Mucosa of descending colon (tissue), 3 donors: ENCODE measurements around the gene AFTPH. TPM values are rescaled to one million over a fixed set of nuclear protein-coding genes. Genes with fewer than 3 reads are reported as not detected.

ENCODE experiments used
- ATAC-seq: fragments of 200-7000 bp; cut with Tn5 transposase; one replicate; pipeline ENCODE4 v1.9.1; 2020; ENCODE audit warnings: mild to moderate bottlenecking, moderate library complexity
- DNase-seq, 3 donors: peaks; one replicate each; pipeline ENCODE4 v3.0.0-alpha.2; 2020
- H3K36me3 ChIP-seq: fragments of 200-600 bp; one replicate; pipeline ENCODE4 v1.8.0; 2021; ENCODE audit warnings: low read depth, mild to moderate bottlenecking
- H3K4me1 ChIP-seq: fragments of 200-600 bp; one replicate; pipeline ENCODE4 v1.8.0; 2021; ENCODE audit warnings: low read depth, mild to moderate bottlenecking
- H3K4me3 ChIP-seq: fragments of 200-600 bp; one replicate; pipeline ENCODE4 v1.8.0; 2021; ENCODE audit warnings: mild to moderate bottlenecking
- H3K9me3 ChIP-seq: fragments of 200-600 bp; one replicate; pipeline ENCODE4 v1.8.0; 2021; ENCODE audit warnings: mild to moderate bottlenecking
- CTCF ChIP-seq: fragments of 200-600 bp; IDR thresholded peaks from one replicate; pipeline ENCODE4 v1.8.0; 2022; ENCODE audit warnings: antibody characterized with exemption, mild to moderate bottlenecking
- intact Hi-C, 2 donors: fragments of 100-400 bp; cut with DNase I in 1 of 2; cut with micrococcal nuclease in 1 of 2; formaldehyde crosslinking; loops; one replicate each; pipeline versions ENCODE4 v1.11.0 to v1.11.1; 2022; cut with DNase I, micrococcal nuclease
- total RNA-seq, 3 donors: library from RNA; stranded (reverse); fragmentation: NEBNext Ultra II Directional in 2 of 3; extraction: Animal tissue kit (Norgen Biotek cat#: 25700) in 2 of 3; gene quantifications; one replicate each; pipeline versions ENCODE4 v1.2.1 to v1.2.4, GENCODE V29; 2021 to 2023
- donor health status: DM: no; HTN: no; CAD: no; lungs with moderate emphysema.
- donor health status: DM: no; HTN: no; CAD: no.
- donor health status: DM: no; HTN: yes; CAD: no.

The AFTPH gene
- total RNA-seq, 3 donors from 2014 or later: 45.9 to 61.2 (median 50.4) TPM

DNA sequence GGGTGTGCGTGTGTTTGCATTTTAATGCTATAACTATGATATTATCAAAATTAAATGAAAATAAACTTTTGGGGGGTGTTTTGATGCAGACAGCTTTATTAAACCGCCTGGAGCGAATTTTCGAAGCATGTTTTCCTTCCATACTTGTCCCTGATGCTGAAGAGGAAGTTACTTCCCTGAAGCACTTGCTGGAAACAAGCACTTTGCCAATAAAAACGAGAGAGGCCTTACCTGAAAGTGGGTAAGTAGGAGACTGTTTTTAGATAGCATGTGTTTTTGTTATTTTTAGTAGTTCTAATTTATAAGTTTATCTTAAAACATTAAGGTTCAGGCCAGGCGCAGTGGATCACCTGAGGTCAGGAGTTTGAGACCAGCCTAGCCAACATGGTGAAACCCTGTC lies 43.3 kb downstream of the AFTPH start:
- no peak for TF ChIP-seq CTCF
- H3K4me1 ChIP-seq: peaks cover 5% of the 10 kb centered on the region
- H3K9me3 ChIP-seq: no peaks in the 10 kb centered on the region
- DNase-seq: no peak
- H3K36me3 ChIP-seq: no peaks in the 10 kb centered on the region
- ATAC-seq: no peak
- intact Hi-C loops: loop anchor here in 1 of 2 donors (10.0 kb wide), 1 partner anchor 233 kb away; no protein-coding TSS in a partner anchor
- no peak overlapping the region for H3K4me3 ChIP-seq

DNA sequence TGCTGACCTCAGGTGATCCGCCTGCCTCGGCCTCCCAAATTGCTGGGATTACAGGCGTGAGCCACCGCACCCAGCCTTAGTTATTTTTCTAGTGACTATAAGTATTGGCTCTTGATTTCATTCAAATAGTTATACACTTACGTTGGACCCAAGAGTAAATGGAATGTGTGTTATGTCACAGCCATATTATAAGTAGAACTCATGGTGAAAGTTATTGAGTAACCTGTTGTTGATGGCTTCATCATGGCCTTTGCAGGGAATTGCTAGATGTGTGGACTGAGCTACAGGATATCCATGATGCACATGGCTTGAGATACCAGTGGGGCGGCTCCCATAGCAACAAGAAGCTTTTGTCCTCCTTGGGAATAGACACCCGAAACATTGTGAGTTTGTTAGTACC lies 44.7 kb downstream of the AFTPH start:
- no peak for TF ChIP-seq CTCF
- ATAC-seq (no peak), DNase-seq (no peak)
- Histone ChIP-seq H3K4me1 (no peaks in the 10 kb centered on the region), H3K36me3 (no peaks in the 10 kb centered on the region), H3K9me3 (no peaks in the 10 kb centered on the region), H3K4me3 (no peak overlapping the region)
- intact Hi-C loops: loop anchor here in 1 of 2 donors (10.0 kb wide), 1 partner anchor 234 kb away; no protein-coding TSS in a partner anchor

DNA sequence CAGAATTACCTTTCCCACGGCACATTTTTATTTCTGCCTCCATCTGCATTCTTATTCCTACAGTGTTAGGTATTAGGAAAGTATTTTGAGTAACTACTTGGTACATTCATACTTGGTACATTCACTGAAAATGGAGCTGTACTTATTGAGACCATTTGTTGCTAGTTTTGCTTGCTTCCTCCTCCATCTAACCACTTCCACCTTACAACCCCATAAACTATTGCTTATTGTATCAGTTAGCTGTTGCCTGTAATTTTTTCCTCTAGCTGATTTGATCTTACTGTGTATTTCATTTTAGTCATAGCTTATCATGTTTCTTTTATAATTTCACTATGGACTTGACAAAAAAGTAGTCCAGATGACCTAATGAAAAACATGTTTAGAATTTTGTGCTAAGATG lies 50.7 kb downstream of the AFTPH start:
- DNase-seq (no peak), ATAC-seq (no peak)
- Histone ChIP-seq H3K4me1 (no peaks in the 10 kb centered on the region), H3K9me3 (no peaks in the 10 kb centered on the region), H3K4me3 (no peak overlapping the region), H3K36me3 (no peaks in the 10 kb centered on the region)
- no peak for TF ChIP-seq CTCF
- intact Hi-C loops: no loop called here

DNA sequence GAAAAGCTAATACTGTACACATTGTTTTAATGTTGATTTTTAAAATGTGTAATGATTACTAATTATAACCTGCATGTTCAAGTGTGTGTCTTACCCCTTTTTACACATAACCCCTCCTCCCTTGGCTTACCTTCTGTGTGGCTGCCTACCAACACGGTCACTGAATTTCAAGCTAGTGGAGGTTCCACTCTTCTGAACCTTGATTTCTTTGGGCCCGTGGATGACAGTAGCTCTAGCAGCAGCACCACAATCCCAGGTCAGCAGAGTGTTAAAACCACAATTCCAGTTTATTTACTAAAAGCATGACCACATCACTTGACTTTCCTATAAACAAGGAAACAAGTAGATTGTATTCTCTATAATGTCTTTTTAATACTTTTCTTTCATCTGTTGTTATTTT lies 56.9 kb downstream of the AFTPH start:
- H3K36me3 ChIP-seq: no peaks in the 10 kb centered on the region
- no peaks in the 10 kb centered on the region for H3K9me3 ChIP-seq
- ATAC-seq (no peak), DNase-seq (no peak)
- H3K4me3 ChIP-seq: no peak overlapping the region
- TF ChIP-seq CTCF: no peak
- intact Hi-C loops: loop anchor here (5.0 to 10.0 kb wide), 2 partner anchors 286 to 294 kb away; no protein-coding TSS in a partner anchor
- H3K4me1 ChIP-seq: no peaks in the 10 kb centered on the region

DNA sequence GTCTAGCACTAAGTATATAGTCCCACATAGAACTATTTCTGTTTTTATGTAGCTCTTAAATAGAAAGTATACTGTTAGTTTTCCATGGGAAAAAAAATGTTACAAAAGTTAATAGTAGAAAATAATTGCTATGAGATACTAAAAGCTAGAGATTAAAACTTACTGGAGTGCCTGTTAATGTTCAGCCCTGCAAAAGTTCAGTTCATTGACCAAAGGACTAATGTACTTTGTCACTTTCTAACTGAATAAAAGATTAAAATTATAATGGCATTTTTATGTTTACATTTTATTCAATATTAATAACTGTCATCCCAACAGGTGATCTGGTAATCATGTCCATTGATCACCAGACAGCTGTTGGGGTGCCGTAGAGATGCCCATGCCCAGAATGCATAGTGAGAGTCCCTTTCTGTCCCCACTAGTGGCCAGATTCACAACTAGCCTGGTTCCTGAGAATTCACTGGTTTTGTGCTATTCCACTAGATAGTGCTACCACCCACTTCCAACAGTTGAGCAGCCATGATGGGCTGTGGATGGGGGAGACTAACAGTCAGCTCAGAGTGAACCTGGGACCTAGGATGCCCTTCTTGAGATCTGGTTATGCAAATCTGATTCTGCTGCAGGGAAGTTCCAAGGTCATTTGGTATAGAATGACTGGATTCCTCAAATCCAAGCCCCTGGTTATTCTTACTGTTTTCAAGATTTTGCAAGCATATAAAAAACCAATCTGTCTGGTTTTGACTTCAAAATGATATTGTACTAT lies 57.8 kb downstream of the AFTPH start:
- DNase-seq: no peak
- Histone ChIP-seq H3K36me3 (no peaks in the 10 kb centered on the region), H3K4me1 (no peaks in the 10 kb centered on the region), H3K9me3 (no peaks in the 10 kb centered on the region), H3K4me3 (no peak overlapping the region)
- TF ChIP-seq CTCF: no peak
- intact Hi-C loops: loop anchor here (5.0 to 10.0 kb wide), 2 partner anchors 285 to 293 kb away; no protein-coding TSS in a partner anchor
- ATAC-seq: no peak
